GM19025 (cell line): Measurements from ENCODE around the gene BCL11B.

Experiments
- ATAC-seq: cut with Tn5 transposase; IDR thresholded peaks from one replicate; pipeline ENCODE4 v1.9.1; 2021; ENCODE audit warnings: mild to moderate bottlenecking, low read depth, moderate library complexity; ENCODE audit not compliant: unreplicated experiment

BCL11B gene

GRCh38 chr14:99205086-99205688 is 66.8 kb downstream of the BCL11B start:
- ATAC-seq, result no peak

GRCh38 chr14:99203801-99204200 is 68.2 kb downstream of the BCL11B start:
- ATAC-seq, result no peak

GRCh38 chr14:99203080-99203479 is 68.9 kb downstream of the BCL11B start:
- ATAC-seq, result no peak

GRCh38 chr14:99202516-99202915 is 69.5 kb downstream of the BCL11B start:
- no peak for ATAC-seq

- no peak for ATAC-seq
Measured at GRCh38 chr14:99201351-99202073, 70.5 kb downstream of the BCL11B start.

- ATAC-seq, result no peak
Measured at GRCh38 chr14:99200654-99201005, 71.4 kb downstream of the BCL11B start.

GRCh38 chr14:99199846-99200653 is 71.9 kb downstream of the BCL11B start:
- no peak for ATAC-seq

- no peak for ATAC-seq
Measured at GRCh38 chr14:99198746-99199502, 73.1 kb downstream of the BCL11B start.

GRCh38 chr14:99196310-99196650 is 75.7 kb downstream of the BCL11B start:
- ATAC-seq, result no peak

- ATAC-seq, result no peak
Measured at GRCh38 chr14:99195602-99196309, 76.2 kb downstream of the BCL11B start.

- no peak for ATAC-seq
Measured at GRCh38 chr14:99194736-99195135, 77.3 kb downstream of the BCL11B start.

- ATAC-seq, result no peak
Measured at GRCh38 chr14:99194136-99194535, 77.9 kb downstream of the BCL11B start.

- ATAC-seq, result no peak
Measured at GRCh38 chr14:99192830-99193229, 79.2 kb downstream of the BCL11B start.

GRCh38 chr14:99192028-99192621 is 79.9 kb downstream of the BCL11B start:
- ATAC-seq, result no peak

GRCh38 chr14:99191395-99192027 is 80.5 kb downstream of the BCL11B start:
- ATAC-seq, result no peak

GRCh38 chr14:99190696-99191394 is 81.2 kb downstream of the BCL11B start:
- ATAC-seq, result no peak

- ATAC-seq, result no peak
Measured at GRCh38 chr14:99189201-99189801, 82.7 kb downstream of the BCL11B start.

- no peak for ATAC-seq
Measured at GRCh38 chr14:99188731-99189191, 83.2 kb downstream of the BCL11B start.
